Embryonic facial prominence (tissue), 1 donor: ENCODE measurements around the gene ATP2B3.

Source experiments
- DNase-seq: peaks from one replicate; pipeline ENCODE4 v3.0.0-alpha.2; 2016; ENCODE audit errors: extremely low spot score

ATP2B3 gene

DNA sequence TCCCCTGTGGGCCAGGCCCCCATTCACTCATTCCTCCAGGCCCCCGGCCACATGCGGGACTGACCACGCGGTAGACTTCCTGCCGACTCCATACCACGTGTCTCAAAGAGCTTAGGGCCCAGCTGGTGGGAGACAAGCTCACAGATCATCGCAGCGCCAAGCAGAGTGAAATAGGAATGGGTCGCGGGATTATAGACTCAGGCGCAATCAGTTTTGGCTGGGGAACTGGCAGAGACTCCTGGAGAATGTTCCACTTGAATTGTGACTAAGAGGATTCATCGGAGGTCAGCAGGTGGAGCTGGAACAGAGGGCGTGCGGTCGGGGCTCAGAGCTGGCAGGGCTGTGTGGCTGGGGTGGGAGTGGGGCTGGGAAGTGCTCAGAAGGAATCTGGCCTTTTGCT lies 15.6 kb downstream of the ATP2B3 start:
- DNase-seq, result no peak

DNA sequence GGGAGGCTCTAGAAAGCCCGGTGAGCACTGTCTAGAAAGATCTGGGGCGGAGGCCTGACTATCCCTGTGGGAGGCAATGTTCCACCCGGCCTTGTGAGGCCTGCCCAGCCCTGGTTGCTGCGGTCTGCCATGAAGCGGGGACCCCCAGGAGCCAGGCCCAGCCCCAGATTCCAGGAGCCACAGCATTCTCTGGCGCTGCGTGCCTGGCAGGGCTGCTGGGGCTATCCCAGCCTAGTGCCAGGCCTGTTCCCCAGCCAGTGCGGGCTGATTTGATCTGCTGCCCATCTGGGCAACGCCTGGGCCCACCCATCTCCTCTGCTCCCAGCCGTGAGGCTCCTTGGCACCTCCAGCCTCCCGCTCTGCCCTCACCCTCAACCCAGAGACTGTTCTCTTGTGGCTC lies 19.6 kb downstream of the ATP2B3 start:
- DNase-seq, result no peak

DNA sequence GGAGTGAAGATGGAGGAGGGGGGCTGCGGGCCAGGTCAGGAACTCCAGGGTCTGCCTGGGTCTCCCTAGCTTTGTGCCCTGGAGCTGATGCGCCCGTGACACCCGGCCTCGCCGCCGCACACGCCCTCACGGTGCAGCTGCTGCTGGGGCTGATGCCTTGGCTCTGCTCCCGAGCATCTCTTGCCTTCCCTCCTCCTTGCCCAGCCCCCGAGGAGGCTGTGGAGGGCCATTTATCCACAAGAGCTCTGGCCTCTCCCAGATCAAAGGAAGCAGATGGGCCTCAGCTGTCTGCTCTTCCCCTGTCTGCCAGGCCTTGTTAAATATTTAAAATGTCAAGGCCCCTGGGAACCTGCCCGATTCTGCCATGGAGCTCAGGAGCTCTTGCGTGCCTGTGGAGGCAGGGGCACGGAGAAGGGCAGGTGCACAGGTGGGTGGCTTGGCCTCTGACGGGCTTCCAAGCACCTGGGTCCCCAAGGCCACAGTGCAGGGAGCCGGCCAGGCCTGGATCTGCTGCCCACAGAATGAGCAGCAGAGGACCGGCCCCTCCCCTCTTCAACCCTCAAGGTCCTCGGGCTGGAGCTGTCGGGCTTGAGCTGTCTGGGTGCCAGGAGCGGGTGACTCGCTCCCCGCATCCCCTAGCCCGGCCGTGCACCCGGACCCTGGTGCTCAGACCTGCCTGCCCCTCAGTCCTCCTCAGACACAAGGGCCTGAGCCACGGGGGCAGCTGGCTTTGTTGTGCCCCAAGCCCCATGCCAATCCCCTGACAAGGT lies 20.3 kb downstream of the ATP2B3 start:
- DNase-seq, result no peak

DNA sequence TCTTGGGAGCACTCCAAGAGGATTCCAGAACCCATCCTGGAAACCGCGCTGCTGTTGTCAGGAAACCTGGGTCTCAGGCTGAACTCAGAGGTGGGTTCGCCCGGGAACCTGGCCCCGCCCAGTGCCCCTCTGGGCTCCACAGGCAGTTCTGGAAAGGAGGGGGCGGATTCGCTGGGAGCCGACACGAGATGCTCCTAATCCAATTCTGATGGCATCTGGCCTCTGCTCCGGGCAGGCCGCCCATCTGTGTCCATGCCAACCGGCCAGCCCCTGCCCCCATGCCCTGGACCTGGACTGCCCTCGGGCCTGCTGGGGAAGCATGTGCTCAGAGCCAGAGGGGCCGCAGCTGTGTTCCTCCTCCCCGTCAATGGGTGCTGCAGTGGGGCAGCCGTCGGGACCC lies 21.0 kb downstream of the ATP2B3 start:
- DNase-seq, result no peak

DNA sequence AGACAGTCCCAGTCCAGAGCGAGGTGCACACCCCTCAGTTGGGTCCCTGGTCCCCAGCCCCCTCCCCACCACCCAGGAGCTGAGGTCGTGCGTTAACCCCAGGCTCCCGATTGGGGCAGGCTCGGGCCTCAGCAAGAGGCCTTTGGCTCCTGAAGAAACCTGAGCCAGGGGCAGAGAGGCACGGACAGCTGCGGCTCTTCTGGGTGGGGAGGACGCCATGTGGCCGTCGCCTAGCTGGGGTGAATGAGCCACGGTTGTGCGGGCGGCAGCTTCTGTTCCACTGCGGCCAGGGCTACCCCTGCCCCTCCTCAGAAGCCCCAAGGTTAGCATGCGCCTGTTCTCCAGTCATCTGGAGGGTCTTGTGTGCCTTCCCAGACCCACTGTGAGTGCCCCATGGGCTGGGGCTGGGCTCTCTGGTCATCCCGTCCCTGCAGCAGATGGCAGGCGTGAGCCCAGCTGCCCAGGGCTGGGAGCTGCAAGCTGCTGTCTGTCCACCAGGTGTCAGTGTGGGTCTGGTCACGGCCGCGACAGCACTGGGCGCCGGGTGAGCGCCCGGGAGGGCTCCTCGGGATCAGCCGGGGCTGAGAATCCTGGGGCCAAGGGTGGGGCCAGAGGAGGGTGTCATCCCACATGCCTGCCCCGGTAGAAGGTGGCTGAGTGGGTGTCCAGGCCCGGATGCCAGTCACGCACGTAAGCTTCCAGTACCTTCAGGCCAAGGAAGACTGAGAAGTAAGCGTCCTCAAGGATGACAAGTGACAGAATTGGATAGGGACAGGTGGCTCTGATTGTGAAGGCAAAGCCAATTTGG lies 21.9 kb downstream of the ATP2B3 start:
- no peak for DNase-seq

DNA sequence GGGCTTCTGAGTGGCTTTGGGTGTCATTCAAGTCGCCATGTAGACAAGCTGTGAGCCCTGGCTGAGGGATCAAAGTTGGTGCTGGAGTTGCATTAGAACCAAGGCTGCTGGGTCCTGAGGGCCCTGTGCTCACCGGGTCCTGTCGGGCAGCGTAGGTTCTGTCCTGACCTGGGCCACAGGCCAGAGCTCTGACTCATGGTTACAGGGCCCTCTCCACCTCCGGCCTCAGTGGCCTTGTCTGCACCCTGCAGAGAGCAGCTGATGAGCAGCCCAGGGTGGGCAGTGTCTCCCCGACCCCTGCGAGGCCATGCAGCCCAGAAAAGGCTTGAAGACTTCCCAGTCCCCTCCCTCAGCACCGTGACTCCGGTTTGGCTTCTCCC lies 22.5 kb downstream of the ATP2B3 start:
- DNase-seq, result no peak

DNA sequence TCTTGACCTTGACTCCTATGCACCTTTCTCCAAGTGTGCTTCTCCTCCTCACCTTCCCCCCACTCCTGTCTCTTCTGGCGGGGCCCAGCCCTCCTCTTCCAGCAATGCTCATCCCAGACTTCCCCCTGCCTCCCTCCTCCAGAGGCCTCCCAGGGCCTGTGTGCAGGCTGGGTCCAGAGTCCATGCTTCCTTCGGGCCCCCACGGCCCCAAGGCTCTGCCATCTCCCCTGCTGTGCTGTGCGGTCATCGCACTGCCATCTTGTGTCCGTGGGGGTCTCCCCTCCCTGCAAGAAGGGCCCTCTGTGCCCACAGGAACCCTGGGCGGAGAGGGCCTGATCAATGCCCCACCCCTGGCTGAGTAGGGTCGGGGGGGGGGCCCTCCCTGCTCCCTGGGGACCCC lies 27.3 kb downstream of the ATP2B3 start:
- no peak for DNase-seq

DNA sequence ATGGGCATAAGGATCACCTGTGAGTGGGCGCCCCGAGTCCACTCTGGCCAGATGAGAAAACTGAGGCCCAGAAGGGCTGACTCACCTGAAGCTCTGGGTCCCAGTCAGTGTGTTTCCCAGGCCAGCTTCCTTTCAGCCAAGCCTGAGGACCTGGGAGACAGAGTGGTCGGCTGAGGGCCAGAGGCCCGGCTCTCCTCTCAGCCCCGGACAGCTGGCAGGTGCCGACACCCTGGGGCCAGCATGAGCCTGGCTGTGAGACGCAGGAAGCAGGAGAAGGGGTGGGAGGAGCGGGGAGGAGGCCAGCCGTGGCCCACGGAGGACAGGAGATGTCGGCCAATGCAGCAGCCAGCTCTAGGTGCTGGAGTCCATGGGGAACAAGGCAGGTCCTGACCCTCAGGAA lies 28.9 kb downstream of the ATP2B3 start:
- no peak for DNase-seq

DNA sequence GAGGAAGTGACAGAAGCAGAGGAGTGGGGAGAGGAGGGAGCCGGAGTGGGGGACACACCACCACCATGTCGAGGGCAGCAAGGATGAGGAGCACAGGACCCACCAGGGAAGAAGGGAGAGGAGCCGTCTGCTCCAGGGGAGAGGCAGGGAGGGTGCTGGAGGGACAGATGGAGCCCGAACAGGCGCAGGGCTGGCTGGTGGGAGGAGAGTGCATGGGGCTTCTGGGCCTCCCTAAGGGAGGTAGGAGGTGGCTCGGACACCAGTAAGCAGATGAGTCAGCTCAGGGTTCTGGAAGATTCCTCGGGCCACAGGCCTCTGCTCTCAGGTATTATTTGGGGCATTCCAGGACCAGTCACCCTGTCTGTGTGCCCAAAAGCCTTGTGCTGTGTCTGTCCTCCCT lies 29.8 kb downstream of the ATP2B3 start:
- DNase-seq, result no peak

DNA sequence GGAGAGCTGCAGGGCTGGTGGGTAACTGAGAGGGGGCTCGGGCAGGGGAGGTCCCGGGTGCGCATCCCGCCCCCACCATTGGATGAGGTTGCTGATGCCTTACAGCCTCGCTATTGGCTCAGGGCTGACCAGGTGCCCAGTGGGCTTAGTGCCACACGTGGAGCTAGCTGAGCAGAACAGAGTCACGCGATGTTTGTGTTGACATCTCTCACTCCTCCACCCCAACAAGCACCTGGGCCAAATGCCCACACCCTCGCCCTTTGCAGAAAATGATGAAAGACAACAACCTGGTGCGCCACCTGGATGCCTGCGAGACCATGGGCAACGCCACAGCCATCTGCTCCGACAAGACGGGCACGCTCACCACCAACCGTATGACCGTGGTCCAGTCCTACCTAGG lies 31.8 kb downstream of the ATP2B3 start:
- no peak for DNase-seq

DNA sequence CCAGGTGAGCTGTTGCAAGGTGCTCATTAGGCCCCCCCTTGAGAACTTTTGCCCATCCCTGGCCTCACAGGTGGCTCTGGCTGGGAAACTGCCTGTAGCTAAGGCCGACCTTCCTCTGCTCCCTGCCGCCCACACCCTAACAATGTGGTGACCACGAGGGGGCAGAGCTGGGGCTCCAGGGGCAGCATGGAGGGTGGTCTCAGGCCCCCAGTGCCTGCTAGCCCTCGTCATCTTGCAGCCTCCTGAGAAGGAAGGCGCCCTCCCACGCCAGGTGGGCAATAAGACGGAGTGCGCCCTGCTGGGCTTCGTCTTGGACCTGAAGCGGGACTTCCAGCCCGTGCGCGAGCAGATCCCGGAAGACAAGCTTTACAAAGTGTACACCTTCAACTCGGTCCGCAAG lies 32.4 kb downstream of the ATP2B3 start:
- no peak for DNase-seq

DNA sequence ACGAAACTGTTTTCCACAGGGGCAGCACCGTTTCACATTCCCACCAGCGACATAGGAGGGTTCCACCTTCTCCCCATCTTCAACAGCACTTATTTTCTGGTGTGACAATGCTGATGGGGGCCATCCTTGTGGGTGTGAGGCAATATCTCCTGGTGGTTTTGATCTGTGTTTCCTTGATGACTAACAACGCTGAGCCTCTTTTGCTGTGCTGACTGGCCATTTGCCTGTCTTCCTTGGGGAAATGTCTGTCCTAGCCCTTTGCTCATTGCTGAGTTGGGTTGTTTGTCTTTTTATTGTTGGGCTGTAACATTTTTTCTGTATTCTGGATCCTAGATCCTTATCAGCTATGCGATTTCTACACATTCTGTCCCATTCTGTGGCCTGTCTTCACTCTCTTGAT lies 33.7 kb downstream of the ATP2B3 start:
- DNase-seq, result no peak

DNA sequence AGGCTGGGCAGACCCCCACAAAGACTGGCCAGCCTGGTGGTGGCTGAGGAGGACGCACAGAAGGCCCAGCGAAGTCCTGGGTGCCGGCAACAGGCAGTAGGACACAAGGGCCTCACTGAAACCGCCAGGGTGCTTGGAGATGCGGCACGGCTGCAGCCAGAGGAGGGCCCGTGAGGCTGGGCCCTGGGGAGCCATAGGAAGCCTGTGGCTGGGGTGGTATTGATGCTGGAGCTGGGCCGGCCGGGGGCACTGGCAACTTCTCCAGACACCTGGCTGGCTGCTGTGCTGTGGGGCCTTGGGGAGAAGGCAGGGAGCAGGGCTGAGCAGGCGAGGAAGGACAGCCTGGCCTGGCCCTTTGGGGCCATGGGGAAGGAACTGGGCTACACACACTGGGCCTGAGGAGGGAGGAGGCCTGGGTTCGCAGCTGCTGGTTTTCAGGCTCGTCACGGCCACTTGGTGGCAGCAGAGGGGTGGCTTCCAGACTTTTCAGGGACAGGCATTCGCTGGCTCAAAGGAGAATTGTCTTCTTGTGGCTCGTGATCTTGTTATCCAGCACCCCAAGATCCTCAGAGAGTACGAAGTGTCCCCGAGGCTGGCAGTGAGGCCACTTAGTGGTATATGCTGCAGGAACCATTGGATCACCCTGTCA lies 37.2 kb downstream of the ATP2B3 start:
- DNase-seq, result no peak

DNA sequence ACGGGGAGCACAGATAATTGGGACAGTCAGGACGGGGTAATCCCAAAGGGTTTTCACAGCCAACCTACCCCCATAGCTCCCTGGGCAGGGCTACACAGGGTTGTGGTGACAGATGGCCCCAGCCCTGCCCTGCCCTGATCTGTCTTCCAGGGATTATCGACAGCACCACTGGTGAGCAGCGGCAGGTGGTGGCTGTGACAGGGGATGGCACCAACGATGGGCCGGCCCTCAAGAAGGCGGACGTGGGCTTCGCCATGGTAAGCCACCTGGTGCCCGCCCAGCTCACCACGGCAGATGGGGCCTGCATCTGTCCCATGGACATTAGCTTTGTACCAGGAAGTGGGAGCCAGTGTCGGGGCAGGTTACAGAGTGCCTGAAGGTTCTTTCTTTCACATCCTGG lies 39.3 kb downstream of the ATP2B3 start:
- no peak for DNase-seq

DNA sequence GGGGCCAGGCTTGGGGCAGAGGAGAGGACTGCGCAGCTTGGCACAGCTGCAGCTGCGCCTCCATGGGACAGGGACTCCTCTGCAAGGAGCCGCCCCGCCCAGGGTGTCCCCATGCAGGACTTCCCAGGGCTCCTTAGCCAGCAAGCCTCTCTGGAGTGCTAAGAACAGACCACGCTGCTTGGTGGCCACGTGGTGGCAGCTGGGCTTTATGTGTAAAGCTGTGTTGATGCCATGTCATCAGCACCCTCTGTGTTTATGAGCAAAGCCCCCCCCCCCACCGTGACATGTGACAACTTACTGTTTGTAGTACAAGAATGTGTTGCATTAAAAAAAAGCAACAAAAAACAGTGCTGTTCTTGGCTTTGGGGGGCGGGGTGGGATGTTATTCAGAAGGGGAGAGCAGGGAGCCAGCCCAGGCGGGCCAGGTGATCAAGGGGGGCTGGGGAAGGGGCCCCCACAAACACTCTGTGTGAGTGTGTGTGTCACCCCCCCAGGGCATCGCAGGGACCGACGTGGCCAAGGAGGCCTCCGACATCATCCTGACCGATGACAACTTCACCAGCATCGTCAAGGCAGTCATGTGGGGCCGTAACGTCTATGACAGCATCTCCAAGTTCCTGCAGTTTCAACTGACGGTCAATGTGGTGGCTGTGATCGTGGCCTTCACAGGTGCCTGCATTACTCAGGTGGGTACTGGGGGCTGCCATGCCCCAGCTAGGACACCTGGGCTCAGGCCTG lies 40.3 kb downstream of the ATP2B3 start:
- DNase-seq, result no peak

DNA sequence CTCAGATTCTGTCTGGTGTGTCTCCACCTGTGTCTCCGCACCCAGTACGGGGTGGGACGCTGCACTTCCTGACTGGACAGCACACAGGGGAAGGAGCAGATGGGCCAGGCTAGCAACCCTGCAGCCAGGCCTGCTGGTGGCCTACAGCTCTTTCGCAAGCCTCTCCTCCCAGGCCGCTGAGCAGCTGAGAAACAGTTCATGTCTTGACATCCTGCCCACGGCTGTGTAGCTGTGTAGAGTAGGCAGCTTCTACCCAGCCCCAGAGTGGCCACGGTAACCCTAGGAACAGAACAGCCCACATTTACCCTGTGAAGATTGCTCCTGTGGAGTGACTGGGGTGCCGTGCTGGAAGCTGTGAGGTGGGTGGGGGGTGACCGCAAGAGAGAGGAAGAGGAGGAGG lies 42.6 kb downstream of the ATP2B3 start:
- DNase-seq, result no peak

DNA sequence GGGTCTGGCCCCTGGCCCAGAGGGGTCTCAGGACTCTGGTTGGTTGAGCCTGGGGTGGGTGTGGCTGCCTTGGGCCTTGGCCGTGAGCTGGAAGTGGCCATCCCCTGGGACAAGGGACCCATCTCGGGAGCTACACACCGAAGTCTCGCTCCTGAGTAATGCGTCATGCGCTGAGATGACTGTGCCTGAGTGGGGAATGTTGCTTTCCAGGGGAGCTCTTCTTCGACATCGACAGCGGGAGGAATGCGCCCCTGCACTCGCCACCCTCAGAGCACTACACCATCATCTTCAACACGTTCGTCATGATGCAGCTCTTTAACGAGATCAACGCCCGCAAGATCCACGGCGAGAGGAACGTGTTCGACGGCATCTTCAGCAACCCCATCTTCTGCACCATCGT lies 43.0 kb downstream of the ATP2B3 start:
- no peak for DNase-seq

DNA sequence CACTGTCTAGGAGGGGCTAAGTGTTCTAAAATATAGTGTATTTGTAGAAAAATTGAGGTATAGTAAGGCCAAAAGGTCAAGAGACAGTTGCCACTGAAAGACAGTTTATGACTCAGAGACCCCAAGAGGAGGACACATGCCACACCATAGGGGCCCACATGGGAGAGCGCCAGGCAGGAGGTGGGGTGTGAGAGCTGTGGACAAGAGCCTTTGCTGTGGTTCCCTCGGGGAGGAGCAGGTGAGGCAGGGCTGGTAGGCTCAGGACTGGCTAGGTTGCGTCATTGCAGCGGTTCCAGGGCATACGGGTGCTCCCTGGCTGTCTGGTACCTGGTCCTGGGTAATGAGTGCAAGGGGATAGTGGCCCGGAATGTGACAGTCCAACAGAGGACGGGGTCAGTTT lies 43.9 kb downstream of the ATP2B3 start:
- no peak for DNase-seq

DNA sequence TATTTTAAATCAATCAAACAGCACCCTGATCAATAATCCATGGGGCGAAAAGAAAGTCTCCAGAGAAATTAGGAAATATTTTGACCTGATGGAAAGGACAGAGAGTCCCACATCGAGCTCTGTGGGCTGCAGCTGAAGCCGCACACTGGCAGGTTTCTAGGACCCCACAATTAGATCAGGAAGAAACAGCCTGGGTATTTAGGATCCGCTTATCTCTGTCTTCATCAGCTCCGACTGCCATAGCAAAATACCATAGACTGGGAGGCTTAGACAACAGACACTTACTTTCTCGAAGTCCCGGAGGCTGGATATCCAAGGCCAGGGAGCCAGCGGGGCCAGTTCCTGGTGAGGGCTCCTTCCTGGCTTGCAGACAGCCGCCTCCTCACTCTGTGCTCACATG lies 45.1 kb downstream of the ATP2B3 start:
- DNase-seq, result no peak

DNA sequence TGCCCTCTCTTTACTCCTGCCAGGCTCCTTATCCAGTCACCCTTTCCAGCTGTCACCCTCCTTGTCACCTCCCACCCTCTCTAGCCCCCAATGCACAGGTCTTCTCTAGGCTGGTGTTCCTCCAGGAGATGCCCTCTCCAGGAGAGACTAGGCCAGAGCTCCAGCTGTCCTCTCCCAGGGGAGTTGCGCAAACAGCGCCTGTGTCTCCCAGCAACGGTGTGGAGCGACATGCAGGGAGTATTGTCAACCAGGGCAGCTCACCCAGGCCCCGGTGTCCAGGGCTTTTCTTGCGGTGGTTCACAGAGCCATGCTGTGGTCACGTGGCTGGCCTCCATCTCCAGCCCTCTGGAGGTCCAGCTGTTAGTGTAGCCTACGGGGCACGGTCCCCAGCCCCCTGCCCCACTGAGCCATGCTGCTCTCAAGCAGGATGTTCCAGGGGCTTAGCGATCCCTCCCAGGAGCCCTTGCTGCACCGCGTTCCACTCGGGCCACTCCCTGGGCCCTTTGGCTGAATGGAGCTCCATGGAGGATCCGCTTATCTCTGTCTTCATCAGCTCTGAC lies 46.7 kb downstream of the ATP2B3 start:
- no peak for DNase-seq

DNA sequence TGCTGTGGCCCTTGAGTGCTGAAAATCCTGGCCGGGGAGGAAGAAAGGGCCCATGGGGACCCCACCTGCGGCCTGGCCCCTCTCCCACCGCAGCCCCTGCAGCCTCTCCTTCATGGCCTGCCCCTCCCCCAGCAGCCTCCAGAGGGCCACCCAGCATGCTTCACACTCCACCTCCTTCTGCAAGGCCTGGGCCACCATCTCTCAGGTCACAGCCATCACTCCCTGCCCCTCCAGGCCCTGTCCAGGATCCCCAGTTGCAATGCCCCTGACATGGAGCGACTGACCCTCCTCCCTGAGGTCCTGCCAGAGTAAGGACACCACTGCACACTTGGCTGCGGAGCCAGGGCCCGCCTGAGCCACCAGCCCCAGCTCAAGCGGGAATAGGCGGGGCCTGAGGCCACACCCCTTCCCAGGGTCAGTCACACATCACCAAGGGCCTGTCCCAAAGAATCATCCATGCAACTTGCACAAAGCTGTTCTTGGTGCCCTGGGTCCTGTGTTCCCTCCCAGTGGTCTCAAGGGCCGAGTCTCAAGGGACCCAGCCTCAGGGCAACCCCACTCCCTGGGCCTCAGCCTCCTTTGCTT lies 48.6 kb downstream of the ATP2B3 start:
- no peak for DNase-seq
